Gastroesophageal sphincter (tissue), 4 donors: Measurements from ENCODE around the gene EVC. TPM values are rescaled to one million over a fixed set of nuclear protein-coding genes. Genes with fewer than 3 reads are reported as not detected.

Source experiments
- ATAC-seq: fragments of 150-250 bp; one replicate; pipeline ENCODE4 v1.9.1; 2016; ENCODE audit warnings: mild to moderate bottlenecking, moderate library complexity
- H3K27ac ChIP-seq, 4 donors: fragments of 200-600 bp; sonication (generic) in 3 of 4; 1 replicate in 3 of 4; 2 replicates in 1 of 4; pipeline ENCODE4 v1.5.1; 2016 to 2019
- H3K27me3 ChIP-seq: fragments of 200-600 bp; sonication (generic); one replicate; pipeline ENCODE4 v1.5.1; 2019
- H3K36me3 ChIP-seq, 2 donors: fragments of 200-600 bp; sonication (generic); one replicate each; pipeline ENCODE4 v1.5.1; 2019; ENCODE audit warnings: control low read depth in 1 of 2
- H3K4me1 ChIP-seq, 3 donors: fragments of 200-600 bp; sonication (generic); 1 replicate in 2 of 3; 2 replicates in 1 of 3; pipeline ENCODE4 v1.5.1; 2016 to 2019; ENCODE audit warnings: control low read depth in 2 of 3
- H3K4me3 ChIP-seq, 2 donors: fragments of 200-600 bp; sonication (generic); one replicate each; pipeline ENCODE4 v1.5.1; 2019; ENCODE audit warnings: mild to moderate bottlenecking in 1 of 2, moderate library complexity in 1 of 2
- H3K9me3 ChIP-seq, 3 donors: fragments of 200-600 bp; sonication (generic); one replicate each; pipeline ENCODE4 v1.5.1; 2017 to 2019; ENCODE audit warnings: control low read depth in 2 of 3
- EP300 ChIP-seq: sonication (generic); formaldehyde crosslinking; IDR thresholded peaks from one replicate; pipeline ENCODE4 v1.6.1; 2017; ENCODE audit warnings: antibody characterized with exemption, mild to moderate bottlenecking
- POLR2A ChIP-seq, 2 donors: fragments of 450-650 bp; IDR thresholded peaks; one replicate each; pipeline ENCODE4 v1.6.1; 2017; ENCODE audit warnings: antibody characterized with exemption in 2 of 2, mild to moderate bottlenecking in 2 of 2, moderate library complexity in 1 of 2
- POLR2AphosphoS5 ChIP-seq: sonication (generic); formaldehyde crosslinking; IDR thresholded peaks from one replicate; pipeline ENCODE4 v1.6.1; 2017; ENCODE audit warnings: antibody characterized with exemption
- WGBS, 2 donors: methylation state at CpG; one replicate each; pipeline ENCODE4 v1.1.5; 2018; ENCODE audit warnings: low coverage in 1 of 2; 5-methylcytosine and 5-hydroxymethylcytosine counted together
- total RNA-seq, 4 donors: library from RNA; depleted of rRNA; stranded (reverse); fragments of >200 nt; gene quantifications; one replicate each; pipeline ENCODE4 v1.1.0, GENCODE V29; 2016
- TF ChIP-seq, protein P1 (sequence below), 4 experiments: fragments of 200-600 bp in 2 of 4; fragments of 450-650 bp in 2 of 4; sonication (generic) in 1 of 4; IDR thresholded peaks; one replicate each; pipeline ENCODE4 v1.5.1; 2017 to 2019; ENCODE audit warnings: antibody characterized with exemption in 4 of 4, mild to moderate bottlenecking in 2 of 4, moderate library complexity in 2 of 4

EVC gene
- total RNA-seq, 4 donors from 2014 or later, result 17.8 to 53.7 (median 38.1) TPM

GRCh38 chr4:5749568-5749967, 38.6 kb downstream of the EVC start:
- H3K27me3 ChIP-seq, result no peaks in the 10 kb centered on the region
- no peak for ATAC-seq
- H3K9me3 ChIP-seq, result no peaks in the 10 kb centered on the region
- peaks cover 0 to 97% of the 10 kb centered on the region in 2 donors for H3K36me3 ChIP-seq
- TF ChIP-seq POLR2AphosphoS5 (no peak), EP300 (no peak), POLR2A (IDR thresholded peaks at IDR 0.05) (no peak)
- TF ChIP-seq, protein P1, sequence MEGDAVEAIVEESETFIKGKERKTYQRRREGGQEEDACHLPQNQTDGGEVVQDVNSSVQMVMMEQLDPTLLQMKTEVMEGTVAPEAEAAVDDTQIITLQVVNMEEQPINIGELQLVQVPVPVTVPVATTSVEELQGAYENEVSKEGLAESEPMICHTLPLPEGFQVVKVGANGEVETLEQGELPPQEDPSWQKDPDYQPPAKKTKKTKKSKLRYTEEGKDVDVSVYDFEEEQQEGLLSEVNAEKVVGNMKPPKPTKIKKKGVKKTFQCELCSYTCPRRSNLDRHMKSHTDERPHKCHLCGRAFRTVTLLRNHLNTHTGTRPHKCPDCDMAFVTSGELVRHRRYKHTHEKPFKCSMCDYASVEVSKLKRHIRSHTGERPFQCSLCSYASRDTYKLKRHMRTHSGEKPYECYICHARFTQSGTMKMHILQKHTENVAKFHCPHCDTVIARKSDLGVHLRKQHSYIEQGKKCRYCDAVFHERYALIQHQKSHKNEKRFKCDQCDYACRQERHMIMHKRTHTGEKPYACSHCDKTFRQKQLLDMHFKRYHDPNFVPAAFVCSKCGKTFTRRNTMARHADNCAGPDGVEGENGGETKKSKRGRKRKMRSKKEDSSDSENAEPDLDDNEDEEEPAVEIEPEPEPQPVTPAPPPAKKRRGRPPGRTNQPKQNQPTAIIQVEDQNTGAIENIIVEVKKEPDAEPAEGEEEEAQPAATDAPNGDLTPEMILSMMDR (IDR thresholded peaks at IDR 0.05), result no peak
- H3K4me1 ChIP-seq, result peaks cover 0 to 11% (median 0%) of the 10 kb centered on the region in 3 donors
- H3K4me3 ChIP-seq, result no peak overlapping the region
- 76 to 91% methylated on average over 4 of the region's 9 CpGs for WGBS, 2 donors
- H3K27ac ChIP-seq, result no peak overlapping the region

DNA sequence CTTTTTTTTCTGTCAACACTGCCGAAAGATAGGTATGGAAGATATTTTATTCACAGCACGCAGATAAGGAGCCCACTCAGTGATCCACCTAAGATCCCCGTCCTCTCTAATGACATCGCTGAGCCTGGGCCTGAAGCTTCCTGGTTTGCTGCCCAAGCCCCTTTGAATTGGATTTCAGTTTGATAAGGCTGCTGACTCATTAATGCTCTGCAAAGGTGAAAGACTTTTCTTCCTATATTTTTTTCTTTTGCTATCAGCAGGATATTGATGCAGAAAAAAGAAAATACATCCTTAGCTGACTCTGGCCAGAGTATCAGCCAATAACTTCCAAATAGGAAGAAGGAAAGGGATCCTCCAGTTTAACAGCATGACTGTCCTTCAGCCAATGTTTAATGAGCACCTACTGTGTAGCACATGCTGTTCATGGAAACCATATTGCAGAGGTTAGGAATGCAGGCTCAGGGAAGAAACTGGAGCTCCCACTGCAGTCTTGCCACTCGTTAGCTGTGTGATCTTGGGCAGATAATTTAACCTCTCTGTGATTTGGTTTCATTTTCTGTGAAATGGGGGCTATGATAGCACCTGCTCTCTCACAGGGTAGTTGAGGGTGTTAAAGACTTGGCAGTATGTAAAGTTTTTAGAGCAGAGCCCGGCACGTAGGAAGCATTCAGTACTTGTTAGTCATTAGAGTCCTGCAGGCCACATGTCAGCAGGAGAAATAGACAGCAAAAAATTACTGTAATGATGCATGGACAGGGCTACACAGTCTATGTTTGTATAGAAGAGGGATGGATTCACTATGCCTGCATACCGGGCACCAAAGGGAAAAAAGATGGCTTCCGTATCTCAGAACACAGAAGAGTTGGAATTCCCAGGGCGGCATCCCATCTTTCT, 39.3 kb downstream of the EVC start:
- TF ChIP-seq, protein P1 (IDR thresholded peaks at IDR 0.05), result no peak
- TF ChIP-seq POLR2A (IDR thresholded peaks at IDR 0.05) (no peak), POLR2AphosphoS5 (no peak), EP300 (no peak)
- Histone ChIP-seq H3K27ac (no peak overlapping the region), H3K9me3 (no peaks in the 10 kb centered on the region), H3K4me3 (no peak overlapping the region), H3K4me1 (peaks cover 0 to 11% (median 0%) of the 10 kb centered on the region in 3 donors), H3K36me3 (peaks cover 0 to 97% of the 10 kb centered on the region in 2 donors), H3K27me3 (no peaks in the 10 kb centered on the region)
- WGBS, 2 donors, result 77 to 86% methylated on average over 6 to 10 of the region's 10 CpGs
- no peak for ATAC-seq

DNA sequence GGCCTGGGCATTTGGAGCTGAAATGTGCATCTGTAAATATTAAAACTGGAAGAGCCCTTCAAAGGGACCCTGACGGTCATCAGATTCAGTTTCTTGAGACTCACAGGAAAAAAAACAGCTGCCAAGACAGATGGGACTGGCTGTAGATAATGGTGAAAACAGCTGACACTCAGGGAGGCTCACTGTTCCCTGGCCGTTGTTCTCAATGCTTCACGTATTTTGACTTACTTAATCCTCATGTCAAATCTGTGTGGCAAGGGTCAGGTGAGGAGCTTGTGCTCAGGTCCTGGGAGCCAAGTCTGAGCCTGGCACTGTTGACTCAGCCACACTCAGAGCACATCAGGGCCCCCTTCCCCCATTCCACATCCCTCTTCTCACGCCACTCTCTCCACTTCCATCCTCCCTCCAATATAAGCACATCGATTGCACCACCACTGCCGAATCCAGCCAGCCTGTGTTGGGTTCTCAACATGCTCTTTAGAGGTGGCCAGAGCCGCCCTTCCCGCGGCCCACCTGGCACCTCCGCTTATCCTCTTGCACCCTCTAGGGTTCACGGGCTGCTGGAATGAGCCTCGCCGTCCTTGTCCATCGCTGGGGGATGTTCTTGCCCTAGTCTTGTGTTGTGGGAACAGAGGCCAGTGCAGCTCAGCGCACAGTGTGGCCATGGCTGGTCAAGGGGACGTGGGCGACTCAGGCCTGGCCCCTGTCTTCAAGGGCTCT, 40.1 kb downstream of the EVC start:
- Histone ChIP-seq H3K4me1 (peaks cover 0 to 11% (median 0%) of the 10 kb centered on the region in 3 donors), H3K27ac (no peak overlapping the region), H3K36me3 (peaks cover 0 to 97% of the 10 kb centered on the region in 2 donors), H3K27me3 (no peaks in the 10 kb centered on the region), H3K9me3 (no peaks in the 10 kb centered on the region), H3K4me3 (no peak overlapping the region)
- ATAC-seq, result no peak
- TF ChIP-seq, protein P1 (IDR thresholded peaks at IDR 0.05), result no peak
- TF ChIP-seq POLR2A (IDR thresholded peaks at IDR 0.05) (no peak), POLR2AphosphoS5 (no peak), EP300 (no peak)
- 50 to 53% methylated on average over 3 to 5 of the region's 17 CpGs for WGBS, 2 donors

DNA sequence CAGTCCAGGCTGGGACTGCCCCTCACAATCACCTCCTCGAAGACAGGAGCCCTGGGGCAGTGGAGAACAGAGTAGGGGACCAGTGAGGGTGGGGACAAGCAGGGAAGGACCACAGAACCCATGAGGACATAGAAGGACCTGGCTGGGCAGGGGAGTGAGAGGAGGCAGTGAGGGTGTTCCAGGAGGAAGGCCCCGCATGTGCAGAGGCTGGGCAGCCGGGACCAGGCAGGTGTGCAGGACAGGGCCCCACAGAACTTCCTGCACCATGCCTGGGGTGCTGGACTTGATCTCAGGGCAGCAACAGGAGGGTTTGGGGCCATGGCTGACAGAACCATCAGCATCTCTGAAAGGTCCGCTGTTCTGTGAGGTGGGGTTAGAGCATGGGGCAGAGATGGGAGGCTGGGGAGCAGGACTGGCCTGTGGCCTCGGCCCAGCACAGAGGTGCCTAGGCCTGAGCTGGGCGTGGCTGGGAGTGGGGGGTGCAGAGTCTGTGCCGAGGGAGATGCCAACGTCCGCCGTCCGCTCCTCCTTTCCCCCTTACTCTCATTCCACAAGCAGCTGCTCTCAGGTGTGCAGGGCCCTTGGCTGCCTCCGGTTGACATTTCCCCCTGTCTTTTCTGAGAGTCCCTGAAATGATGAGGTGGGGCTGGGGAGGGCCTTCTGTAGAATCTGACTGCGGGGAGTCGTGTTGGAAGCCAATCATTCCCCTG, 40.8 kb downstream of the EVC start:
- peaks cover 0 to under 1% (median 0%) of the 10 kb centered on the region in 3 donors for H3K9me3 ChIP-seq
- peaks cover 0 to 97% of the 10 kb centered on the region in 2 donors for H3K36me3 ChIP-seq
- no peak for TF ChIP-seq POLR2A (IDR thresholded peaks at IDR 0.05)
- TF ChIP-seq, protein P1 (IDR thresholded peaks at IDR 0.05), result no peak
- no peak for TF ChIP-seq POLR2AphosphoS5
- no peak for TF ChIP-seq EP300
- ATAC-seq, result no peak
- peaks cover 0 to 10% (median 0%) of the 10 kb centered on the region in 3 donors for H3K4me1 ChIP-seq
- 80% methylated on average over 5 of the region's 14 CpGs; no CpG with 5 or more reads in 1 of the 2 donors for WGBS, 2 donors
- no peaks in the 10 kb centered on the region for H3K27me3 ChIP-seq
- no peak overlapping the region for H3K4me3 ChIP-seq
- H3K27ac ChIP-seq, result no peak overlapping the region
